Neutrophil (primary cell): ENCODE measurements around the gene SYDE2.

ENCODE experiments used
- H3K27ac ChIP-seq: fragments of 200-600 bp; sonication (generic); 2 replicates; pipeline ENCODE4 v1.5.1; 2016; ENCODE audit warnings: mild to moderate bottlenecking, moderate library complexity
- H3K27me3 ChIP-seq: fragments of 200-600 bp; sonication (generic); 2 replicates; pipeline ENCODE4 v1.6.0; 2016; ENCODE audit warnings: mild to moderate bottlenecking
- H3K36me3 ChIP-seq: fragments of 200-600 bp; sonication (generic); 2 replicates; pipeline ENCODE4 v1.5.1; 2017
- H3K4me1 ChIP-seq, 2 experiments: fragments of 200-600 bp in 1 of 2; sonication (generic) in 1 of 2; 1 replicate in 1 of 2; 2 replicates in 1 of 2; pipeline versions ENCODE4 v1.5.1 to v1.6.1; 2013 to 2016; ENCODE audit warnings: low read depth in 1 of 2, low read length in 1 of 2, mild to moderate bottlenecking in 1 of 2, moderate library complexity in 1 of 2; ENCODE audit not compliant: control insufficient read depth in 1 of 2, insufficient read depth in 1 of 2
- H3K4me3 ChIP-seq, 2 experiments: fragments of 200-600 bp in 1 of 2; sonication (generic) in 1 of 2; 1 replicate in 1 of 2; 2 replicates in 1 of 2; pipeline ENCODE4 v1.5.1; 2013 to 2016; ENCODE audit warnings: low read depth in 1 of 2, low read length in 1 of 2, mild to moderate bottlenecking in 1 of 2, moderate library complexity in 1 of 2
- H3K9me3 ChIP-seq: fragments of 200-600 bp; sonication (generic); 2 replicates; pipeline ENCODE4 v1.5.1; 2016
- TF ChIP-seq, protein P1 (sequence below): fragments of 200-600 bp; sonication (generic); IDR thresholded peaks from 2 replicates; pipeline ENCODE4 v1.5.1; 2016; ENCODE audit warnings: antibody characterized with exemption

The SYDE2 gene

DNA sequence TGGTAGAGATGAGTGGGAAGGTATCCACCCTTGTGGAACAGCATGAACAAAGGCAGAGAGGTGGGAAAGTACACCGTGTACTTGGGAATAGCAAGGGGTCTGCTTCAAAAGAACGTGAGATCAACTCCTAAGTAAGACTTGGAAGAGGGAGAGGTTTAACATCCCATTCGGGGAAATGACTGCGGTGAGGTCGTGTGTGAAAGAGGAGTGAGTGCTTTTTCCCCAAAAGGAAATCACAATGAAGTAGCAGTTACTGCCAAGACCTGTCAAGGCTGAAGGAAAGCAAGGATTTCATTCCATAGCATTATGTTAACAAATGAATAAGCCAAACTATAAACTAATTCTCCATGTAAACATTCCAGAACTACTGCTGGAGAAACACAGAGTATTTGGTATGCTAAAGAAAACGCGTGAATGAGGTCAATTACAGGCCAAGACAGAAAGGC lies 20.0 kb upstream of the SYDE2 start:
- no peaks in the 10 kb centered on the region for H3K36me3 ChIP-seq
- no peaks in the 10 kb centered on the region for H3K27me3 ChIP-seq
- no peak overlapping the region for H3K4me3 ChIP-seq
- TF ChIP-seq, protein P1, sequence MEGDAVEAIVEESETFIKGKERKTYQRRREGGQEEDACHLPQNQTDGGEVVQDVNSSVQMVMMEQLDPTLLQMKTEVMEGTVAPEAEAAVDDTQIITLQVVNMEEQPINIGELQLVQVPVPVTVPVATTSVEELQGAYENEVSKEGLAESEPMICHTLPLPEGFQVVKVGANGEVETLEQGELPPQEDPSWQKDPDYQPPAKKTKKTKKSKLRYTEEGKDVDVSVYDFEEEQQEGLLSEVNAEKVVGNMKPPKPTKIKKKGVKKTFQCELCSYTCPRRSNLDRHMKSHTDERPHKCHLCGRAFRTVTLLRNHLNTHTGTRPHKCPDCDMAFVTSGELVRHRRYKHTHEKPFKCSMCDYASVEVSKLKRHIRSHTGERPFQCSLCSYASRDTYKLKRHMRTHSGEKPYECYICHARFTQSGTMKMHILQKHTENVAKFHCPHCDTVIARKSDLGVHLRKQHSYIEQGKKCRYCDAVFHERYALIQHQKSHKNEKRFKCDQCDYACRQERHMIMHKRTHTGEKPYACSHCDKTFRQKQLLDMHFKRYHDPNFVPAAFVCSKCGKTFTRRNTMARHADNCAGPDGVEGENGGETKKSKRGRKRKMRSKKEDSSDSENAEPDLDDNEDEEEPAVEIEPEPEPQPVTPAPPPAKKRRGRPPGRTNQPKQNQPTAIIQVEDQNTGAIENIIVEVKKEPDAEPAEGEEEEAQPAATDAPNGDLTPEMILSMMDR: no peak
- no peaks in the 10 kb centered on the region for H3K9me3 ChIP-seq
- peaks cover 0 to 10% of the 10 kb centered on the region in 2 experiments for H3K4me1 ChIP-seq
- H3K27ac ChIP-seq: no peak overlapping the region

DNA sequence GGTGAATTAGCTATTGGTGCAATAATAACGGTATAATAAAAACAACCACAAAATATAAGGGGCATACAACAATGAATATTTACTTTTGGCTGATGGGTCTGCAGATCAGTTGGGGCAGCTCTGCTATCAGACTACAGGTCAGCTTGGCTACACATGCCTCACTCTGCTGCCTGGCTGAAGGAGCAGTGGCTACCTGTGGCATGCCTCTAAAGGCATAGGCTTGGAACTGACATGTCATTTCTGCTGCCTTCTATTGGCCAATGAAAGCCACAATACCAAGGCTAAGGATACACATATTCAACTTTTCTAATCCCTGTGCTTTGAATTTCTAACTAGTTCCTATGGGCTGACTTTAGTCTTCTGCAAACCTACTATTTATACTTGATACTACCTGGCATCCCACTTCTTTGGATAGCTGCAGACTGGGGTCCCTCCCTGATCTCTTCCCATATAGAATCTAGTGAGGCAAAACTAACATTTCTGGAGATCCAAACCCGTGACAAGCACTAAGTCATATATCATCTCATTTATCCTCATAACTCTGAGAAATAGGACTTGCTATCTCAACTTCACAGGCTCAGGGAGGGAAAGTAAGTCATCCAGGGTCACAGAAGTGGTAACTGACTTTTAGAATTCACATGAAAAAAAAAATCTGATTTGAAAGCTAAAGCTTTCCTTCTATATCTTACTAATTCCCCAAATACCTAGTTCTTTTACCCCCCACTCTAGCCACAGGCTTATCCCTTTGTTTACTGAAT lies 19.2 kb upstream of the SYDE2 start:
- H3K4me1 ChIP-seq: peaks cover 0 to 3% of the 10 kb centered on the region in 2 experiments
- no peaks in the 10 kb centered on the region for H3K27me3 ChIP-seq
- no peaks in the 10 kb centered on the region for H3K36me3 ChIP-seq
- no peaks in the 10 kb centered on the region for H3K9me3 ChIP-seq
- H3K27ac ChIP-seq: no peak overlapping the region
- TF ChIP-seq, protein P1: no peak
- no peak overlapping the region for H3K4me3 ChIP-seq

DNA sequence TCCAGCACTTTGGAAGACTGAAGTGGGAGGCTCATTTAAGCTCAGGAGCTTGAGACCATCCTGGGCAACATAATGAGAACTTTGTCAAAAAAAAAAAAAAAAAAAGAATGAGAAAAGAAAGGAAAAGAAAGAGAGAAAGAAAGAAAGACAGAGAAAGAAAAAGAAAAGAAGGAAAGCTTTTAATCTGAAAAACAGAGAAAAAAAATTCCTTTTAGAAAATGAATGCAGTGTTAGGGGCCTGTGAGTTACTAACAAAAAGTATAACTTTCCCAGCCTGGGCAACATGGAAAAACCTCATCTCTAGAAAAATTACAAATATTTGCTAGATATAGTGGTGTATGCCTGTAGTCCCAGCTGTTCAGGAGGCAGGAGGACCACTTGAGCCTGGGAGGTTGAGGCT lies 15.9 kb upstream of the SYDE2 start:
- H3K4me3 ChIP-seq: no peak overlapping the region
- H3K27me3 ChIP-seq: no peaks in the 10 kb centered on the region
- H3K9me3 ChIP-seq: no peaks in the 10 kb centered on the region
- no peaks in the 10 kb centered on the region for H3K4me1 ChIP-seq
- H3K36me3 ChIP-seq: no peaks in the 10 kb centered on the region
- no peak overlapping the region for H3K27ac ChIP-seq
- TF ChIP-seq, protein P1: no peak

DNA sequence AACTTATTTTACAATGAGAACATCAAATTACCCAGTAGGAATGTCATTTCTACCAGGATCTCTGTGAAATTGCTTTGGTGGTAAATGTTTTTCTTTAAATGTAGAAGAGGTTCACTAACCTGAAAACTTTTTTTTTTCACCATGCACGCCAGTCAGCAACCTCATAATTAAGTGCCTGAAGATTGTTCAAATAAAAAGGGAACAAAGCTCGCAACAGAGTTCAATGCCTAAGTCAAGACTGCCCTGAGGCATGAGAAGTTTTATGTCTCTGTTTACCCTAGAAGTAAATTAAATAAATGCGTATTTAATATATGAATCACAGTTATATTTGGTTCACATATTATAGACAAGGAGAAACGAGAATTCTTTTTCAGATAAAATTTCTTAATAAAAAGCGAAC lies 13.8 kb upstream of the SYDE2 start:
- TF ChIP-seq, protein P1: no peak
- Histone ChIP-seq H3K4me1 (no peaks in the 10 kb centered on the region), H3K27me3 (no peaks in the 10 kb centered on the region), H3K27ac (no peak overlapping the region), H3K4me3 (no peak overlapping the region), H3K36me3 (no peaks in the 10 kb centered on the region), H3K9me3 (no peaks in the 10 kb centered on the region)

DNA sequence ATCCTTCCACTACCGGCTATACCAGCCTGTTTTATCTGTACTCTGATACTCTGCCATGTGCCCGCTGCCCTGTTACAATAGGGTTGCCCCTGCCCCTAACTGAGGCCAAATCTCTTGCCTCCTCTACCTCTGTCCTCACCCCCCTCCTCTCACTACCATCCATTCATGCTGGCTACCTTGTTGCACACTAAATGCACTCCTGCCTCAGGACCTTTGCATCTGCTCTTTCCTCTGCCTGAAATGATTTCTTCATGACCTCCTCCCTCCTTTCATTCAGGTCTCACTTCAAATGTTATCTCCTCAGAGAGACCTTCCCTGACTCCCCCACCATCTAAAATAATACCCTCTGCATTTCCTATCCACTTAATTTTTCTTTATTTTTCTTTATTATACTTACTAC lies 7.7 kb upstream of the SYDE2 start:
- TF ChIP-seq, protein P1: no peak
- Histone ChIP-seq H3K4me1 (no peaks in the 10 kb centered on the region), H3K27ac (no peak overlapping the region), H3K36me3 (no peaks in the 10 kb centered on the region), H3K4me3 (no peak overlapping the region), H3K9me3 (no peaks in the 10 kb centered on the region), H3K27me3 (peaks cover 50% of the 10 kb centered on the region)
